ENCODE measurements around the gene SLC4A4.

SLC4A4 gene

DNA sequence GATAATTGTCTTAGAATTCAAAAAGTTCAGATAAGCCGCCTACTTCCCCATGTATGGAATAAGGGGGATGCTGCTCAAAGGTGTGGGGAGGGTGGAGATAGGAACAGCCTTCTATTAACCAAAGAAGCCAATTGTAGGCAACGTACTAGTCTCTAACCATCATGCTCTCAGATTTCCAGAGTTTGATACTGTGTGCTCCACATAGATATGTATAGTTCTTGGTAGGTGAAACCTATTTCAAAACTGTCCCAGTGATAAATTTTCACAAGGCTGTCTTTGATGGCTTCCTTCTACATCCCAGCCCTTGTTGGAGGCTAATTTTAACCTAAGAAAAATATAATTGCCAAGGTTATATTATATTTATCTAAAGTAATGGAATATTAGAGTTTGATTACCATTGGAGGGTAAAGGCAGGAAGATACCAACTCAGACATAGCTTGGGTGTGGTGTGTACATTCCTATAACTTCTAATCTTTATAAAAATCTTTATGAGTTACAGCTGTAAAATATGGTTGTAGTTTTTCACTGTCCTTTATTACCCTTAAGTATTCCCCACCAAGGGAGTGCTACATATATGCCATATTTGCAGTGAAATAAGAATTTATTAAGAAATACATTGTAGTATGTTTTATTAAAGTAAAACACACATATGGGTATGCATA lies 87.7 kb downstream of the SLC4A4 start:
- no peak for DNase-seq (ENCODE audit: low read depth)
- TF ChIP-seq, protein P1, sequence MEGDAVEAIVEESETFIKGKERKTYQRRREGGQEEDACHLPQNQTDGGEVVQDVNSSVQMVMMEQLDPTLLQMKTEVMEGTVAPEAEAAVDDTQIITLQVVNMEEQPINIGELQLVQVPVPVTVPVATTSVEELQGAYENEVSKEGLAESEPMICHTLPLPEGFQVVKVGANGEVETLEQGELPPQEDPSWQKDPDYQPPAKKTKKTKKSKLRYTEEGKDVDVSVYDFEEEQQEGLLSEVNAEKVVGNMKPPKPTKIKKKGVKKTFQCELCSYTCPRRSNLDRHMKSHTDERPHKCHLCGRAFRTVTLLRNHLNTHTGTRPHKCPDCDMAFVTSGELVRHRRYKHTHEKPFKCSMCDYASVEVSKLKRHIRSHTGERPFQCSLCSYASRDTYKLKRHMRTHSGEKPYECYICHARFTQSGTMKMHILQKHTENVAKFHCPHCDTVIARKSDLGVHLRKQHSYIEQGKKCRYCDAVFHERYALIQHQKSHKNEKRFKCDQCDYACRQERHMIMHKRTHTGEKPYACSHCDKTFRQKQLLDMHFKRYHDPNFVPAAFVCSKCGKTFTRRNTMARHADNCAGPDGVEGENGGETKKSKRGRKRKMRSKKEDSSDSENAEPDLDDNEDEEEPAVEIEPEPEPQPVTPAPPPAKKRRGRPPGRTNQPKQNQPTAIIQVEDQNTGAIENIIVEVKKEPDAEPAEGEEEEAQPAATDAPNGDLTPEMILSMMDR (IDR thresholded peaks at IDR 0.05; ENCODE audit: insufficient read depth, low read depth, low read length, missing control alignments): no peak
- H3K4me3 ChIP-seq (ENCODE audit: low read length): no peak overlapping the region

DNA sequence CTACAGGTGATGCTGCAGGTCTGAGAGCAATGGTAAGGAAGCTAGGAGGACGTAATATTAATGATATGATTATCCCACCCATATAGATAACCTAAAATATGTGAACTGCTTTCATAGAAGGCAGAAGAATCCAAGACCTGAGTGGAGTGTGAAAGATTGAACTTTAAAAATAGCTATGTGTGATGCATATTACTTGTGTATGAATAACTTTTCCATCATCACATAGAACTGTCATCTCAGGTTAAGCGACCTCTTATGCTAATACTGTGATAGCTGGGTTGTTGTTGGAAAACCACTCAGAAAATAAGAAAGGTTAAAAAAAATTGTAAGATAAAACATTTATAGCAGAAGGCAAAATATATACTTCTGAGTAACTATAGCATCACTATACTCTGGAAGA lies 90.3 kb downstream of the SLC4A4 start:
- TF ChIP-seq, protein P1 (IDR thresholded peaks at IDR 0.05; ENCODE audit: insufficient read depth, low read depth, low read length, missing control alignments): no peak
- no peak for DNase-seq (ENCODE audit: low read depth)
- no peak overlapping the region for H3K4me3 ChIP-seq (ENCODE audit: low read length)

DNA sequence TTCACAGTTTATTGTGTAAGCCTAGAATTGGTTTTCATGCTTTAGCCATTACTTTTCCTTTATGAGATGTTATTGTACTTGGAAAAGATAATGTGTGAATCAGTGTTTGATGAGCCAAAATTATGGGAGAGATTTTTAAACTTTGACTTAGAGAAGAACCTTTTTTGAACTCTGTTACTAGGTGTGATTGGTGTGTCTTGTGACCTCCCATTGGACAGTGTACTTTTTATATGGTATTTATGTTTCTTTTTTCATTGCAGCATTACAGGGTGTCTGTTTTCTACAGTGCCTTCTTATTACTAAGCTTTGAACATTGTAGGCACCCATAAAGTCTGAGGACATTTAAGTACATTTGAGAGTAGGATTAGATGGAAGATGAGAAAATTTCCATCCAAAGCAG lies 91.1 kb downstream of the SLC4A4 start:
- H3K4me3 ChIP-seq (ENCODE audit: low read length): no peak overlapping the region
- DNase-seq (ENCODE audit: low read depth): no peak
- TF ChIP-seq, protein P1 (IDR thresholded peaks at IDR 0.05; ENCODE audit: insufficient read depth, low read depth, low read length, missing control alignments): no peak

DNA sequence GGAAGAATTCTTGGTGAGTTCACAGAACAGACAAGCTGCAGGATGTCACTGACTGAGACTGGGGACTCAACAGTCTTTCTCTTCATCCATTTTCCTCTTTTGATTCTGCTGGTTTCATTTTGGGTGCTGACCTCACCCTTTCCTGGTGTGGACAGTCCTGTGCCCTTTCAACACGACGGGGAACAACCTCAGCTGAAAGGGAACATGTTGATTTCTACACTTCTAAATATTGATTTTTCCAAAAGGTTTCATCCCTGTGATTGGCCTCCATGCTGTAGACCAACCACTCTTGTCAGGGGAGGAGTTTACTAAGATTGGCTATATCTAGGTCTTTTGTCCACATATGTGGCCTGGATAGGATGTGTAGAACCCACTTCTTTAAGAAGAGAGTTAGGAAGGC lies 91.8 kb downstream of the SLC4A4 start:
- H3K4me3 ChIP-seq (ENCODE audit: low read length): no peak overlapping the region
- TF ChIP-seq, protein P1 (IDR thresholded peaks at IDR 0.05; ENCODE audit: insufficient read depth, low read depth, low read length, missing control alignments): no peak
- no peak for DNase-seq (ENCODE audit: low read depth)

DNA sequence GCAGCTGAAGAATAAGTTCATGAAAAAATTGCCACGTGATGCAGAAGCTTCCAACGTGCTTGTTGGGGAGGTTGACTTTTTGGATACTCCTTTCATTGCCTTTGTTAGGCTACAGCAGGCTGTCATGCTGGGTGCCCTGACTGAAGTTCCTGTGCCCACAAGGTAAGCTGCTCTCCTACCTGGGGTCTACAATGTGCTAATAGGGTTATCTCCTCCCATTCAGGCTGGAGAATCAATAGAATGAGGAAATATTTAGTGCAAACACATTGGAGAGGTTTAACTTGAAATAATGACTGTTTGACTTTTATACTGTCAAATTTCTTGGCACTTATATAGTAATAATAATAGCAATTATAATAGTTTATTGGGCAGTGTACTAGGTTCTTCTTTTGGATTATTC lies 101.8 kb downstream of the SLC4A4 start:
- H3K4me3 ChIP-seq (ENCODE audit: low read length): no peak overlapping the region
- DNase-seq (ENCODE audit: low read depth): no peak
- TF ChIP-seq, protein P1 (IDR thresholded peaks at IDR 0.05; ENCODE audit: insufficient read depth, low read depth, low read length, missing control alignments): no peak

DNA sequence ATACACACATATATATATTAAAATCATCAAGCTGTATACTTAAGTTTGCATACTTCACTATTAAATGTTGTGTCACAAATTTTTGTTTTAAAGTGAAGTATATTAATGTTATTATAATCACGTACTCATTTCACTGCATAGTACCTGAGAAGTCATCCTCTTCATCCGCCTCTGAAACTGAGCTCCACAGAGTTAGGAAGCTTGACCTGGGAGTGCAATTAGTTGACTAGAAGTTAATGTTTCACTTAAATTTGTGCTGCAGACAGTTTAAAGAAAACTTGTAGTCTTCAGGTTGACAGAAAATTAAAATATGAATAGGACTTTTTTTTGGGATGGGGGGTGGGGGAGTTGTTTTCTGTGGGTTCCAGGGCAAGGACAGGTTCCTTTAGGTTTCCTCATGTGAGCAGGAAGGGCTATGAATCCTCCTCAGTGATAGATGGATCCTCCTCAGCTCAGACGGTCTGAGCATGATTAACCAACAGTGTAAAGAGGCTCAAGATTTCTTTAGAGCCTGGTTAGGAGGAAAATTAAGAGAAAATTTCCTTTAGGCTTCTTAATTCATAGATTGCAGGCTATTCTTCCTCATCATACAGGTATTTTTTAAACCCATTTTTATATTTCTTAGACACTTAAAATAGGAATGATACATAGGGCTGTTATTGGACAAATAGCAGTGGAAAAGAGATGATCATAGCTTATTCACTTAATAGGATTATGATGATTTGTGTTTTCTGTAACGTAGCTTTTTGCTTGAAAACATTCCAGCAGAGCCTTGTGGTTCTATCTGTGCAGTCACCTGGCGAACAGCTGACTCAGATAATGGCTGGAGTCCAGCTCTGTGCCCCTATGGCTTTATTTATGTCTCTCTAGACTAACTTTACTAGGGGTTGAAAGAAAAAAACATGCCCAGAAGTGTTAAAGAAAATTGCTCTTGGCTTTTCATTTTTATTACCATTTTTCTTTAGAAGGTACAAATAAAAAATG lies 102.7 kb downstream of the SLC4A4 start:
- DNase-seq (ENCODE audit: low read depth): peak; percentile 64
- TF ChIP-seq, protein P1 (IDR thresholded peaks at IDR 0.05; ENCODE audit: insufficient read depth, low read depth, low read length, missing control alignments): no peak
- H3K4me3 ChIP-seq (ENCODE audit: low read length): no peak overlapping the region
